Calu3 (cell line): Measurements from ENCODE around the gene PPP1R12B. TPM values are rescaled to one million over a fixed set of nuclear protein-coding genes. Genes with fewer than 3 reads are reported as not detected.
"Not testable (repeated sequence)": the region's sequence is repeated elsewhere in the genome, so short reads cannot be mapped to it uniquely, and the experiment has no call there.

ENCODE experiments used
- BruUV-seq: library from RNA; stranded (reverse); fragments of 400-500 nt; replicated peaks from 2 replicates; lab custom pipeline; 2021; lab: Mats Ljungman, UMichigan
- CTCF ChIA-PET: fragments of 300-600 bp; sonication (Branson Sonifier 250); formaldehyde crosslinking; loops from one replicate; lab custom pipeline; 2022; ENCODE audit warnings: antibody characterized with exemption; lab: Charles Lee
- DNase-seq: peaks from one replicate; pipeline ENCODE4 v3.0.0; 2022
- H3K27ac Mint-ChIP-seq: one replicate; pipeline ENCODE4 v1.8.0; 2022; ENCODE audit warnings: mixed read lengths; ENCODE audit not compliant: unreplicated experiment
- H3K27me3 Mint-ChIP-seq: one replicate; pipeline ENCODE4 v1.8.0; 2022; ENCODE audit warnings: mixed read lengths; ENCODE audit not compliant: unreplicated experiment
- H3K36me3 Mint-ChIP-seq: one replicate; pipeline ENCODE4 v1.8.0; 2022; ENCODE audit warnings: mild to moderate bottlenecking, moderate library complexity, mixed read lengths; ENCODE audit not compliant: insufficient read depth, unreplicated experiment
- H3K4me1 Mint-ChIP-seq: one replicate; pipeline ENCODE4 v1.8.0; 2022; ENCODE audit warnings: mild to moderate bottlenecking, low read depth, mixed read lengths; ENCODE audit not compliant: unreplicated experiment
- H3K4me3 Mint-ChIP-seq: one replicate; pipeline ENCODE4 v1.8.0; 2022; ENCODE audit warnings: mild to moderate bottlenecking, low read depth, moderate library complexity, mixed read lengths; ENCODE audit not compliant: unreplicated experiment
- H3K9me3 Mint-ChIP-seq: one replicate; pipeline ENCODE4 v1.8.0; 2022; ENCODE audit warnings: low read depth, mixed read lengths; ENCODE audit not compliant: unreplicated experiment
- intact Hi-C: fragments of 100-400 bp; cut with micrococcal nuclease; formaldehyde crosslinking; loops from one replicate; pipeline ENCODE4 v1.10.0; 2022; ENCODE audit not compliant: unreplicated experiment
- total RNA-seq: library from RNA; stranded (reverse); gene quantifications from 2 replicates; pipeline ENCODE4 v1.2.3, GENCODE V29; 2022
- TF ChIP-seq, protein P1 (sequence below): fragments of 200-600 bp; IDR thresholded peaks from one replicate; pipeline ENCODE4 v1.8.0; 2022; ENCODE audit warnings: antibody characterized with exemption; ENCODE audit not compliant: unreplicated experiment

Gene PPP1R12B
- total RNA-seq, 1 experiment from 2014 or later: 31.8 TPM

DNA sequence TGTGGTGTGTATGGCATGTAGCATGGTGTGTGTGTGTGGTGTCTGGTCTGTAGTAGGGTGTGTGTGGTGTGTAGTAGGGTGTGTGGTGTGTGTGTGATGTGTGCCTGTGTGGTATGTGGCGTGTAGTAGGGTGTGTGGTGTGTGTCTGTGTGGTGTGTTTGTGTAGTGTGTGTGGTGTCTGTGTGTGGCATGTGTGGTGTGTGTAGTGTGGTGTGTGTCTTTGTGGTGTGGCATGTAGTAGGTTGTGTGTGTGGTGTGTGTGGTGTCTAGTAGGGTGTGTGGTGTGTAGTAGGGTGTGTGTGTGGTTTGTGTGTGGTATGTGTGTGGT lies 276.2 kb downstream of the PPP1R12B start:
- Mint-ChIP-seq H3K36me3 (no peaks in the 10 kb centered on the region), H3K4me3 (no peak overlapping the region), H3K9me3 (no peaks in the 10 kb centered on the region), H3K27ac (no peak overlapping the region), H3K4me1 (peaks cover 2% of the 10 kb centered on the region), H3K27me3 (peaks cover 28% of the 10 kb centered on the region)
- DNase-seq: no peak
- BruUV-seq: no TSS peak
- TF ChIP-seq, protein P1, sequence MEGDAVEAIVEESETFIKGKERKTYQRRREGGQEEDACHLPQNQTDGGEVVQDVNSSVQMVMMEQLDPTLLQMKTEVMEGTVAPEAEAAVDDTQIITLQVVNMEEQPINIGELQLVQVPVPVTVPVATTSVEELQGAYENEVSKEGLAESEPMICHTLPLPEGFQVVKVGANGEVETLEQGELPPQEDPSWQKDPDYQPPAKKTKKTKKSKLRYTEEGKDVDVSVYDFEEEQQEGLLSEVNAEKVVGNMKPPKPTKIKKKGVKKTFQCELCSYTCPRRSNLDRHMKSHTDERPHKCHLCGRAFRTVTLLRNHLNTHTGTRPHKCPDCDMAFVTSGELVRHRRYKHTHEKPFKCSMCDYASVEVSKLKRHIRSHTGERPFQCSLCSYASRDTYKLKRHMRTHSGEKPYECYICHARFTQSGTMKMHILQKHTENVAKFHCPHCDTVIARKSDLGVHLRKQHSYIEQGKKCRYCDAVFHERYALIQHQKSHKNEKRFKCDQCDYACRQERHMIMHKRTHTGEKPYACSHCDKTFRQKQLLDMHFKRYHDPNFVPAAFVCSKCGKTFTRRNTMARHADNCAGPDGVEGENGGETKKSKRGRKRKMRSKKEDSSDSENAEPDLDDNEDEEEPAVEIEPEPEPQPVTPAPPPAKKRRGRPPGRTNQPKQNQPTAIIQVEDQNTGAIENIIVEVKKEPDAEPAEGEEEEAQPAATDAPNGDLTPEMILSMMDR: no peak
- CTCF ChIA-PET: interaction anchor here (1.0 to 1.5 kb wide), 3 partner anchors 25 to 161 kb away, joined by 4 to 8 read pairs (median 4); no protein-coding TSS in a partner anchor
- intact Hi-C loops: no loop called here

DNA sequence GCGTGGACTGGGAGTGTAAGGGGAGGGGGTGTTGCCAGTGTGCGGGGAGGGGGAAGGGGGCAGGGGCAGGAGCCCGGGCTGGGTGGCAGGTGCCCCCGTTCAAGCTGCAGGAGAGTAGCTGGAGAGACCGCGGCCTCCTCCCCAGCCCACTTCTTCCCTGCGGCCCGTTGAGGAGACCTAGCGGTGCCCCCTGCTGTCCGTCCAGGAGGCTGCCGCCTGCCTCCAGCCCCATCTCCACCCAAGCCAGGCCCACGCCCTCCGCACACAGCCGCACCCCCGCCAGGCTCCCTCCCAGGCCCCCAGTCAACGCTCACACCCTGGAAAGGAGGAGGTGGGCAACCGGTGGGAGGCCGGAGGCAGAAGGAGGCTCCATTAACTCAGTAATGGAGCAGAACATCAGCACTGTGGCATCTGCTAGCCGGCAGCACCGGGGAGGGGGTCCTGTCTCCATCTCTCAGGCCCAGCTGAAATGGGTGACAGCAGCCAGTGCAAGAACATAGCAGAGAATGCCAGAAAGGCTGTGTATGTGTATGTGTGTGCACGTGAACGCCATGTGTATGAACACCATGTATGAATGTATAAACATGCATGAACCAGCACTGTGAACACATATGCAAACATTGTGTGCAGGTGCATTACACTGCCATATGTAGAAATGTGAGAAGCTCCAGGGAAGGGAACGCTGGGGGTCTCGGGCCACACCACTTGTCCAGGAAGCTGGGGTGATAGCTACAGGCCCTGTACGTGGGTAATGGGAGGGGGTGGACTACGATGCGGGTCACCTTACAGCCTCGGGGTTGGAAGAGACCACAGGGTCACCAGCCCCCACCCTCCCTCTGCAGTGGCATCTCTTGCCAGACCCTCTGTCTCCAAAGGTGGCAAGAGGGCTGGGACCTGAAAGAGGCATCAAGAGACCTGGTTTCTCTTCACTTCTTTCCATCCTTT lies 277.2 kb downstream of the PPP1R12B start:
- no peaks in the 10 kb centered on the region for H3K9me3 Mint-ChIP-seq
- H3K27ac Mint-ChIP-seq: no peak overlapping the region
- no TSS peak for BruUV-seq
- CTCF ChIA-PET: interaction anchor here (0.6 to 1.5 kb wide), 6 partner anchors 26 to 162 kb away, joined by 4 to 8 read pairs (median 6); no protein-coding TSS in a partner anchor
- DNase-seq: peak; percentile 88
- TF ChIP-seq, protein P1: peak; percentile 84
- no peaks in the 10 kb centered on the region for H3K4me1 Mint-ChIP-seq
- peaks cover 37% of the 10 kb centered on the region for H3K27me3 Mint-ChIP-seq
- H3K4me3 Mint-ChIP-seq: no peak overlapping the region
- intact Hi-C loops: no loop called here
- no peaks in the 10 kb centered on the region for H3K36me3 Mint-ChIP-seq

DNA sequence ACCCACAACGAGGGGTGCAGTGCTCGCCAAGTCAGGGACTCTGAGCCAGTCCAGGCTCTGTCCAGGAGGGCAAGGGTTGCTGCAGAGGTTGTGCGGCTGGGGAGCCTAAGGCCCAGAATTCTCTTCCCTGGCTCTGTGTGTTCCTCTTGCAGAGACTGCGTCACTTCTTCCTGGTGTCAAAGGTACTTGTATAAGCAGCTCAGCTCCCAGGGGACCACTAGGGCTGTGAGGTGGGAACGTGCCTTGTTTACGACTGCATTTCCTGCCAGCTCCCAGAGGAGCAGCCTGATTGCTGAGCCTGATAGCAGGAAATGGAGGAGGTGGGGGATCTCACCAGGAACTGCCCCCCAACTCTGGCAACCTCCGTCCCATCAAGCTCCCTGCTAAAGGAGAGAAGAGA lies 278.5 kb downstream of the PPP1R12B start:
- DNase-seq, CTCF ChIA-PET, H3K4me3 Mint-ChIP-seq, H3K9me3 Mint-ChIP-seq, BruUV-seq, intact Hi-C loops, H3K36me3 Mint-ChIP-seq, H3K4me1 Mint-ChIP-seq, H3K27ac Mint-ChIP-seq: not testable (repeated sequence)
- H3K27me3 Mint-ChIP-seq: peaks cover 51% of the 10 kb centered on the region

DNA sequence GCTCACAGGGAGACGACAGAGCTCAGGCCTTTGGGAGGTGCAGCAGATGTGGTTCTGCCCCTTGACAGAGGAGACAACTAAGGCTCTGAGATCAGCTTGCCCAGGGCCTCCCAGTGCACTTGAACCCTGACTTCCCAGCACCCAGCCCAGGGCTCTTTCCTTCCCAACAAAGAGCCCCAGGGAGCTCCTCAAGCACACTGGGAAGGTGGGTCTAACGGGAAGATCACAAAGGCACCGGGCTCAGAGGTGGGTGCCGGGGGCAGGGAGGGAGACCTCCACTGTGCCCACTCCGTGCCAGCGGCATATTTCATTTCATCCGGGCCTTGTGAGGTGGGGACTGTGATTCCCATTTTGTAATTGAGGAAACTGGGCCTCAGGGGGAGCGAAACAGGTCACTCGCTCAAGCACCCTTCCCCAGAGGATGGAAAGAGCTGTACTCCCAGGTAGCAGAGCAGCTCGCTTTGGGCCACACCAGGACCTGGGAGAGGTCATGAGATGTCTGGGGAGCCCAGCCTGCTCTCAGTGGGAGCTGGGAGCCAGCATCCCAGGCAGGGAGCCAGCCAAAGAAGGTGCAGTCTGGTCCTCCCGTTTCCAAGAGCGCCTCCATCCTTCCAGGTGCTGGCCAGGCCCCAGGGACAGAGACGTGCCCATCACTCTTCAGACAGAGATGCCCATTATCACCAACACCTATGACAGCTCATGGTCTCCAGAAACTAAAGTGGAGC lies 279.5 kb downstream of the PPP1R12B start:
- no peak overlapping the region for H3K27ac Mint-ChIP-seq
- H3K9me3 Mint-ChIP-seq: no peaks in the 10 kb centered on the region
- intact Hi-C loops: no loop called here
- H3K36me3 Mint-ChIP-seq: no peaks in the 10 kb centered on the region
- TF ChIP-seq, protein P1: no peak
- peaks cover 60% of the 10 kb centered on the region for H3K27me3 Mint-ChIP-seq
- no peak for DNase-seq
- BruUV-seq: no TSS peak
- CTCF ChIA-PET: no interaction called here
- H3K4me3 Mint-ChIP-seq: no peak overlapping the region
- H3K4me1 Mint-ChIP-seq: no peaks in the 10 kb centered on the region
